Measurements from ENCODE around the gene UCN2. TPM values are rescaled to one million over a fixed set of nuclear protein-coding genes. Genes with fewer than 3 reads are reported as not detected.

UCN2 gene
- total RNA-seq, 1 experiment from 2014 or later = 0.68 TPM

DNA sequence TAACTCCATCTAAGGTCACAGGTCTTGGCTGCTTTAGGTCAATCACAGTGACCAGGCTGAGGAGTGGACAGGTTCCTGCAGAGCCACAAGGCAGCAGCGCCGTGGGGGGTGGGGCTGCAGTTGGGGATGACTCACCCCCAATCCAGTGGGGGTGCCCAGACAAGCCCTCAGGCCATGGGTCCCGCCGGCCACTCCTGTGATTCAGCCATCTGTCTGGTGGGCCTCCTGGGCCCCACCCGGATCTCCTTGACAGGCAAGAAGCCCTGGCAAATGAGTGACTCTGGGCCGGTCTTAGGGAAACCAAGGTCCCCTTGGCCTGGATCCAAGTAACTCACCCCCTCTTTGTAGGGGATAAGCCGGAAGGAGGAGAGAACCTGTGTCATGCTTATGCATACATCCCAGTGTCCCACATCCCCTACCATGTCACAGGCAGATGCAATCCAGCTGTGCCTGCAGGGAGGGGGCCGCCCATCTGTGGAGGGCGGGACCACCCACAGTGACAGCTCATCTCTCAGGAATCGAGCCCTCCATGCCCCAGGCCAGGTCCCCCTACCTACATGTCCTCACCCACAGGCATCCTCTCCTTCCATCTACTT is 32.0 kb upstream of the UCN2 start:
- H3K9ac ChIP-seq (ENCODE audit: extremely low read depth, insufficient read length, low read length) = no peak overlapping the region
- Mint-ChIP-seq H3K27ac (peak overlapping the region; percentile 60 to 90 (median 83); a peak in 6 of 7 replicates), H3K9me3 (no peaks in the 10 kb centered on the region), H3K36me3 (ENCODE audit: insufficient read depth in 1 of 3, low read depth in 3 of 3) (peaks cover 21 to 44% (median 24%) of the 10 kb centered on the region in 3 experiments), H3K4me1 (peaks cover 12 to 21% of the 10 kb centered on the region in 2 experiments), H3K4me3 (no peak overlapping the region), H3K27me3 (ENCODE audit: low read depth) (peaks cover 4% of the 10 kb centered on the region; the same call in 1 of the 2 replicates)
- no peak overlapping the region for H3K56ac ChIP-seq (ENCODE audit: insufficient read length, low read depth, low read length)
- no peak overlapping the region for H3K18ac ChIP-seq (ENCODE audit: insufficient read length, low read depth, low read length)
- H3K9me3 ChIP-seq (ENCODE audit: control insufficient read depth, low read depth, low read length) = no peaks in the 10 kb centered on the region
- no peaks in the 10 kb centered on the region for H3K27me3 ChIP-seq (ENCODE audit: insufficient read depth, low read length)
- H3K23ac ChIP-seq (ENCODE audit: insufficient read length, low read depth, low read length) = no peak overlapping the region
- no peak overlapping the region for H3K4ac ChIP-seq (ENCODE audit: low read depth, low read length)
- H3K4me1 ChIP-seq (ENCODE audit: insufficient read depth, low read length) = no peaks in the 10 kb centered on the region
- no peaks in the 10 kb centered on the region for H3K23me2 ChIP-seq (ENCODE audit: insufficient read length, low read depth, low read length, poor library complexity, severe bottlenecking)
- peak; percentile 71 for DNase-seq
- TF ChIP-seq, protein P1, sequence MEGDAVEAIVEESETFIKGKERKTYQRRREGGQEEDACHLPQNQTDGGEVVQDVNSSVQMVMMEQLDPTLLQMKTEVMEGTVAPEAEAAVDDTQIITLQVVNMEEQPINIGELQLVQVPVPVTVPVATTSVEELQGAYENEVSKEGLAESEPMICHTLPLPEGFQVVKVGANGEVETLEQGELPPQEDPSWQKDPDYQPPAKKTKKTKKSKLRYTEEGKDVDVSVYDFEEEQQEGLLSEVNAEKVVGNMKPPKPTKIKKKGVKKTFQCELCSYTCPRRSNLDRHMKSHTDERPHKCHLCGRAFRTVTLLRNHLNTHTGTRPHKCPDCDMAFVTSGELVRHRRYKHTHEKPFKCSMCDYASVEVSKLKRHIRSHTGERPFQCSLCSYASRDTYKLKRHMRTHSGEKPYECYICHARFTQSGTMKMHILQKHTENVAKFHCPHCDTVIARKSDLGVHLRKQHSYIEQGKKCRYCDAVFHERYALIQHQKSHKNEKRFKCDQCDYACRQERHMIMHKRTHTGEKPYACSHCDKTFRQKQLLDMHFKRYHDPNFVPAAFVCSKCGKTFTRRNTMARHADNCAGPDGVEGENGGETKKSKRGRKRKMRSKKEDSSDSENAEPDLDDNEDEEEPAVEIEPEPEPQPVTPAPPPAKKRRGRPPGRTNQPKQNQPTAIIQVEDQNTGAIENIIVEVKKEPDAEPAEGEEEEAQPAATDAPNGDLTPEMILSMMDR (conservative IDR thresholded peaks at IDR 0.05) = no peak
- no peak overlapping the region for H4K8ac ChIP-seq (replicated peaks; ENCODE audit: insufficient read length, low read depth, low read length)
- H3K4me2 ChIP-seq (ENCODE audit: insufficient read depth, insufficient read length, low read length) = no peak overlapping the region
- no peak overlapping the region for H4K5ac ChIP-seq (ENCODE audit: insufficient read length, low read depth, low read length)
- no peak overlapping the region for H2AFZ ChIP-seq (ENCODE audit: low read length)
- no peak overlapping the region for H2BK15ac ChIP-seq (ENCODE audit: low read depth, low read length)
- no peak overlapping the region for H2AK5ac ChIP-seq (ENCODE audit: insufficient read length, low read length)
- no peak overlapping the region for H2BK120ac ChIP-seq (ENCODE audit: low read depth, low read length, poor library complexity, severe bottlenecking)
- no peaks in the 10 kb centered on the region for H3K79me2 ChIP-seq (ENCODE audit: insufficient read depth, low read length)
- no peak overlapping the region for H2BK20ac ChIP-seq (ENCODE audit: low read depth, low read length, poor library complexity, severe bottlenecking)
- no peaks in the 10 kb centered on the region for H3K79me1 ChIP-seq (ENCODE audit: insufficient read depth, low read depth, low read length, poor library complexity, severe bottlenecking)
- no peak overlapping the region for H3K27ac ChIP-seq (ENCODE audit: insufficient read length, low read depth, low read length)
- H3K14ac ChIP-seq (ENCODE audit: insufficient read depth, low read length) = no peak overlapping the region
- H2BK5ac ChIP-seq (ENCODE audit: insufficient read length, low read length) = no peak overlapping the region
- WGBS (ENCODE audit: extremely low coverage, insufficient read length, low lambda C conversion rate) = no CpG with 5 or more reads among the region's 10 CpGs
- H2BK12ac ChIP-seq (ENCODE audit: insufficient read length, low read depth, low read length) = no peak overlapping the region
- no peaks in the 10 kb centered on the region for H4K20me1 ChIP-seq (ENCODE audit: control insufficient read depth, insufficient read depth, insufficient read length)
- no peak overlapping the region for H3T11ph ChIP-seq (ENCODE audit: low read length)
- no peak overlapping the region for H4K91ac ChIP-seq (ENCODE audit: insufficient read length, low read depth, low read length)
